GM23248 (cell line): ENCODE results near the gene OR8B4. TPM values are rescaled to one million over a fixed set of nuclear protein-coding genes. Genes with fewer than 3 reads are reported as not detected.
"Not testable (repeated sequence)": the region's sequence is repeated elsewhere in the genome, so short reads cannot be mapped to it uniquely, and the experiment has no call there.

Experiments
- DNase-seq: peaks from one replicate; pipeline ENCODE4 v3.0.0-alpha.2; 2015
- H2AFZ ChIP-seq: fragments of 200-600 bp; sonication (generic); 2 replicates; pipeline ENCODE4 v1.6.1; 2016; ENCODE audit warnings: antibody characterized with exemption
- H3F3A ChIP-seq: fragments of 200-600 bp; sonication (generic); 2 replicates; pipeline ENCODE4 v1.6.1; 2016; ENCODE audit warnings: mild to moderate bottlenecking, antibody characterized with exemption, mixed run types; ENCODE audit not compliant: insufficient read depth
- H3K27ac ChIP-seq: fragments of 200-600 bp; sonication (generic); 2 replicates; pipeline ENCODE4 v1.5.1; 2016; ENCODE audit warnings: mild to moderate bottlenecking
- H3K27me3 ChIP-seq: fragments of 200-600 bp; sonication (generic); replicated peaks from 2 replicates; pipeline ENCODE4 v1.6.1; 2016; ENCODE audit warnings: mild to moderate bottlenecking; ENCODE audit not compliant: insufficient read depth
- H3K36me3 ChIP-seq: fragments of 200-600 bp; sonication (generic); 2 replicates; pipeline ENCODE4 v1.6.1; 2016; ENCODE audit warnings: low read depth, mild to moderate bottlenecking
- H3K4me1 ChIP-seq: fragments of 200-600 bp; sonication (generic); 2 replicates; pipeline ENCODE4 v1.6.1; 2016; ENCODE audit warnings: mild to moderate bottlenecking; ENCODE audit not compliant: insufficient read depth
- H3K4me2 ChIP-seq: fragments of 200-600 bp; sonication (generic); one replicate; pipeline ENCODE4 v1.6.1; 2016; ENCODE audit warnings: mild to moderate bottlenecking; ENCODE audit not compliant: unreplicated experiment
- H3K4me3 ChIP-seq: fragments of 200-600 bp; sonication (generic); 2 replicates; pipeline ENCODE4 v1.5.1; 2016; ENCODE audit warnings: mild to moderate bottlenecking
- H3K79me2 ChIP-seq: fragments of 200-600 bp; sonication (generic); 2 replicates; pipeline ENCODE4 v1.6.1; 2016; ENCODE audit warnings: mild to moderate bottlenecking; ENCODE audit not compliant: insufficient read depth
- H3K9ac ChIP-seq: fragments of 200-600 bp; sonication (generic); 2 replicates; pipeline ENCODE4 v1.6.1; 2016; ENCODE audit warnings: mild to moderate bottlenecking
- H3K9me2 ChIP-seq: fragments of 200-600 bp; sonication (generic); 2 replicates; pipeline ENCODE4 v1.6.1; 2016; ENCODE audit warnings: mixed run types, mild to moderate bottlenecking, moderate library complexity; ENCODE audit not compliant: insufficient read depth
- H3K9me3 ChIP-seq: fragments of 200-600 bp; sonication (generic); one replicate; pipeline ENCODE4 v1.6.1; 2017; ENCODE audit warnings: low read depth
- H4K20me1 ChIP-seq: fragments of 200-600 bp; sonication (generic); 2 replicates; pipeline ENCODE4 v1.6.0; 2016; ENCODE audit not compliant: insufficient read depth
- EZH2 ChIP-seq: fragments of 200-600 bp; sonication (generic); IDR thresholded peaks from 2 replicates; pipeline ENCODE4 v1.6.1; 2018; ENCODE audit warnings: antibody characterized with exemption, mild to moderate bottlenecking; ENCODE audit not compliant: insufficient read depth, poor library complexity, severe bottlenecking
- EZH2phosphoT487 ChIP-seq: fragments of 200-600 bp; sonication (generic); IDR thresholded peaks from 2 replicates; pipeline ENCODE4 v1.6.1; 2018; ENCODE audit warnings: antibody characterized with exemption, moderate library complexity, mild to moderate bottlenecking, low read depth; ENCODE audit not compliant: insufficient read depth
- WGBS, 2 experiments: methylation state at CpG; one replicate each; pipeline ENCODE4 v1.1.6; 2015 to 2017; ENCODE audit warnings: low lambda C conversion rate in 2 of 2, low coverage in 1 of 2; ENCODE audit errors: missing lambda C conversion rate in 2 of 2; 5-methylcytosine and 5-hydroxymethylcytosine counted together
- in situ Hi-C: fragments of 300-500 bp; cut with MboI; formaldehyde crosslinking; loops from 2 replicates; pipeline ENCODE4 v1.15.0; 2020
- polyA plus RNA-seq: library from polyadenylated mRNA; unstranded; fragments of >200 nt; fragmentation: Nextera tagmentation; extraction: Ambion mirVana; gene quantifications from 2 replicates; pipeline ENCODE4 v1.2.1, GENCODE V29; 2016
- total RNA-seq: library from RNA; depleted of rRNA; stranded (reverse); fragments of >200 nt; shearing (Covaris generic); gene quantifications from 2 replicates; pipeline ENCODE4 v1.2.3, GENCODE V29; 2014

The OR8B4 gene
- total and polyA plus RNA-seq, 2 experiments from 2014 or later = not detected

DNA sequence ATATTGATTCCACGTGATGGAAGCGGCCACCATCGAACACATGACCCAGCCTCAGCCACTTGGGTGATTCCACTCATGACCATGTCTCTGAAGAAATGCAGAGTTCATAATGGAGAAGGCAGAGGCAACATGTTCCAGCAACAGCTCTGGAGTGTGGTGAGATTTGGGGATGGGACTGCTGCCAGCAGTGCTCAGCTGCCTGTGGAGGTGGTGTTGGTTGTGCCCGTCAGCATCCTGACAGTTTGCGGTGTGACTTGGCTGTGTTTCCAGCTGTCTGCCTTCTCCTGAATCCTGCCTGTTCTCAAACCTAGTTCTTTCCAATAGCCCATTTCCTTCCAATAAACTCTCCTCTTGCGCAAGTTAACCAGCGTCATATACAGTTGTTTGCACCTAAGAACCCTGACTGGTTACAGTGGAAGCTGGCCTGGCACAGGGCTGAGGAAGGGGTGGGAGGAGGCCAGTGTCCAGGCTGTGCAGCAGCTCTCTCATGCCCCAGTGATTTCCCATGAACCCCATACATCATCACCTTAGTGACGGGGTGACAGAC is 42.8 kb upstream of the OR8B4 start:
- in situ Hi-C loops = no loop called here
- WGBS, 2 experiments = 46 to 50% methylated on average over 8 of the region's 8 CpGs
- H3K9ac ChIP-seq = no peak overlapping the region

GRCh38 chr11:124465368-124465767 is 40.7 kb upstream of the OR8B4 start:
- Histone ChIP-seq H3K9me3 (no peaks in the 10 kb centered on the region), H4K20me1 (no peaks in the 10 kb centered on the region), H3F3A (no peaks in the 10 kb centered on the region), H3K27me3 (no peaks in the 10 kb centered on the region), H3K36me3 (no peaks in the 10 kb centered on the region), H3K9ac (no peak overlapping the region), H3K4me1 (no peaks in the 10 kb centered on the region), H3K79me2 (no peaks in the 10 kb centered on the region), H3K9me2 (no peaks in the 10 kb centered on the region), H3K4me3 (no peak overlapping the region), H2AFZ (no peak overlapping the region), H3K4me2 (no peak overlapping the region), H3K27ac (no peak overlapping the region)
- in situ Hi-C loops = no loop called here
- no peak for DNase-seq
- WGBS, 2 experiments = 21 to 22% methylated on average over 4 of the region's 4 CpGs
- TF ChIP-seq EZH2 = no peak
- no peak for TF ChIP-seq EZH2phosphoT487

More for the DNA sequence above, 42.8 kb upstream of the OR8B4 start:
- DNase-seq = no peak
- Histone ChIP-seq H3K4me2 (no peak overlapping the region), H3K4me1 (no peaks in the 10 kb centered on the region), H4K20me1 (no peaks in the 10 kb centered on the region), H3F3A (no peaks in the 10 kb centered on the region), H3K36me3 (no peaks in the 10 kb centered on the region), H3K27me3 (no peaks in the 10 kb centered on the region), H3K79me2 (no peaks in the 10 kb centered on the region), H3K9me3 (no peaks in the 10 kb centered on the region), H2AFZ (no peak overlapping the region), H3K4me3 (no peak overlapping the region), H3K9me2 (no peaks in the 10 kb centered on the region), H3K27ac (no peak overlapping the region)
- no peak for TF ChIP-seq EZH2
- no peak for TF ChIP-seq EZH2phosphoT487

GRCh38 chr11:124463990-124464389 is 39.3 kb upstream of the OR8B4 start:
- no peak overlapping the region for H3K27ac ChIP-seq
- no peak for TF ChIP-seq EZH2
- TF ChIP-seq EZH2phosphoT487 = no peak
- no peaks in the 10 kb centered on the region for H4K20me1 ChIP-seq
- no peaks in the 10 kb centered on the region for H3K9me3 ChIP-seq
- DNase-seq = no peak
- no peaks in the 10 kb centered on the region for H3K79me2 ChIP-seq
- WGBS, 2 experiments = 14 to 18% methylated on average over 5 of the region's 5 CpGs
- no peak overlapping the region for H2AFZ ChIP-seq
- no peaks in the 10 kb centered on the region for H3K4me1 ChIP-seq
- no peak overlapping the region for H3K4me3 ChIP-seq
- H3K36me3 ChIP-seq = no peaks in the 10 kb centered on the region
- H3K9ac ChIP-seq = no peak overlapping the region
- H3F3A ChIP-seq = no peaks in the 10 kb centered on the region
- no peaks in the 10 kb centered on the region for H3K27me3 ChIP-seq
- no peak overlapping the region for H3K4me2 ChIP-seq
- H3K9me2 ChIP-seq = no peaks in the 10 kb centered on the region
- in situ Hi-C loops = no loop called here

DNA sequence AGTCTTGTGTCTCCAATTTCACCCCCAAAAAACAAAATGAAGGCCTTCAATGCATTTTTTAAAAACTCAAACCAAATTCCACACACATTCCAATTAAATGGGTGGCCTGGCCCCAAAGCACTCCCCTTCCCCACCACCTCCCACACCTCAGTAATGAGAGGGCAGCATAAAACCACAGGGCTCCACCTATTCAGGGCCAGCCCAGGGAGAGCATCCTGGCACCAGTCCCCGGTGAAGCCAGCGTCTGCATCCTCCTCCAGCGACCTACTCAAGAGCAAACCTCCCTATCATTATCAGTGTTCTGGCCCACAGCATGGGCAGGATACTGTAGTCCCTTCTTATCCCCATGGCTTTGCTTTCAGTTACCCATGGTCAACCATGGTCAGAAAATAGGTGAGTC is 38.7 kb upstream of the OR8B4 start:
- WGBS, 2 experiments = 40 to 58% methylated on average over 3 of the region's 3 CpGs

GRCh38 chr11:124460459-124460858 is 35.8 kb upstream of the OR8B4 start:
- Histone ChIP-seq H3K9me3 (no peaks in the 10 kb centered on the region), H3K27me3 (no peaks in the 10 kb centered on the region), H3K4me3 (no peak overlapping the region), H3K9me2 (no peaks in the 10 kb centered on the region), H3K4me1 (no peaks in the 10 kb centered on the region), H3K9ac (no peak overlapping the region), H3F3A (no peaks in the 10 kb centered on the region), H2AFZ (no peak overlapping the region), H4K20me1 (no peaks in the 10 kb centered on the region), H3K4me2 (no peak overlapping the region), H3K27ac (no peak overlapping the region), H3K79me2 (no peaks in the 10 kb centered on the region), H3K36me3 (no peaks in the 10 kb centered on the region)
- no peak for TF ChIP-seq EZH2phosphoT487
- no peak for TF ChIP-seq EZH2
- DNase-seq = no peak
- 23 to 38% methylated on average over 1 of the region's 1 CpG for WGBS, 2 experiments
- in situ Hi-C loops = no loop called here

More for the DNA sequence above, 38.7 kb upstream of the OR8B4 start:
- Histone ChIP-seq H3K27me3 (no peaks in the 10 kb centered on the region), H3F3A (no peaks in the 10 kb centered on the region), H3K4me3 (no peak overlapping the region), H3K9ac (no peak overlapping the region), H3K36me3 (no peaks in the 10 kb centered on the region), H4K20me1 (no peaks in the 10 kb centered on the region), H2AFZ (no peak overlapping the region), H3K4me1 (no peaks in the 10 kb centered on the region), H3K9me2 (no peaks in the 10 kb centered on the region), H3K4me2 (no peak overlapping the region), H3K9me3 (no peaks in the 10 kb centered on the region), H3K27ac (no peak overlapping the region), H3K79me2 (no peaks in the 10 kb centered on the region)
- no peak for DNase-seq
- TF ChIP-seq EZH2 = no peak
- TF ChIP-seq EZH2phosphoT487 = no peak
- in situ Hi-C loops = no loop called here

DNA sequence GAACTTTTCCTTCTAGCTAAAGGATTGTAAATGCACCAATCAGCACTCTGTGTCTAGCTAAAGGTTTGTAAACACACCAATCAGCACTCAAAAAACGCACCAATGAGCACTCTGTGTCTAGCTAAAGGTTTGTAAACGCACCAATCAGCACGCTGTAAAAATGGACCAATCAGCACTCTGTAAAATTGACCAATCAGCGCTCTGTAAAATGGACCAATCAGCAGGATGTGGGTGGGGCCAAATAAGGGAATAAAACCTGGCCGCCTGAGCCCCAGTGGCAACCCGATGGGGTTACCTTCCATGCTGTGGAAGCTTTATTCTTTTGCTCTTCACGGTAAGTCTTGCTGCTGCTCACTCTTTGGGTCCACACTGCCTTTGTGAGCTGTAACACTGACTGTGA is 34.7 kb upstream of the OR8B4 start:
- H3K27ac ChIP-seq, H3K4me1 ChIP-seq, H4K20me1 ChIP-seq, H3K9me2 ChIP-seq, H3K27me3 ChIP-seq, H3K4me2 ChIP-seq, H3K79me2 ChIP-seq, H2AFZ ChIP-seq, H3K36me3 ChIP-seq, H3F3A ChIP-seq, H3K9ac ChIP-seq, in situ Hi-C loops, H3K9me3 ChIP-seq, DNase-seq, H3K4me3 ChIP-seq: not testable (repeated sequence)
- 48 to 54% methylated on average over 7 of the region's 7 CpGs for WGBS, 2 experiments
